ENCODE results near the gene VPS45.

Gene VPS45

DNA sequence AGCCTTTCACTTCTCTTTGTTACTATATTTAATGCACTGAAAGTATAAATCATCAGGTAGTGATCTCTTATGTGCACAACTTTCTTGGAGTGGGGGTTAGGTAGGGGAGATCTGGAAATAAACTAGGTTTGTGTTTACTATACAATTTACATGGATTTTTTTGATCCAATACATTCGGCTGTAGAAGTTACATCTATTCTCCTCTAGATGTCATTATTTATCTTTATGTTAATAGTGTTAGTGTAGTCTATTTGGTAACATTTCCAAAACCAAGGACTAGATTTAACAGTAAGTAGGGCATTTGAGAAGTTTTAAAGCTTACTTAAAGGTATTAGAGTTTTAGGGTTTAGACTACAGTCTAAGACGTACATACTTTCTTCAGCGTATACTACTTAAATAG, 5.4 kb downstream of the VPS45 start:
- peak; percentile 43 for DNase-seq (ENCODE audit: low spot score)

DNA sequence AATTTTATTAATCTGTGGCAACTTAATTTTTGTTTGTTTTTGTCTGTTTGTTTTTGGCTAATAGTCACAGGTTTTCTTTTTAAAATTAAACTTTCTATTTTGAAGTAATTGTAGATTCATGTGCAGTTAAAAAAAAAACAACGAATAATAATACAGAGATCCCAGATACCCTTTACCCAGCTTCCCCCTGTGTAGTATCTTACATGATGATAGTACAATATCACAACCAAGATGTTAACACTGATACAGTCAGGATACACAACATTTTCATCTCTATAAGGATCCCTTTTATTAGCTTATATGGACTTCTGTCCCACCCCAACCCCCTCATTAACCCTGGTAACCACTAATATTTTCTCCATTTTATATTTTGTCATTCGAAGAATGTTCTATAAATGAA, 5.9 kb downstream of the VPS45 start:
- no peak for DNase-seq (ENCODE audit: low spot score)

DNA sequence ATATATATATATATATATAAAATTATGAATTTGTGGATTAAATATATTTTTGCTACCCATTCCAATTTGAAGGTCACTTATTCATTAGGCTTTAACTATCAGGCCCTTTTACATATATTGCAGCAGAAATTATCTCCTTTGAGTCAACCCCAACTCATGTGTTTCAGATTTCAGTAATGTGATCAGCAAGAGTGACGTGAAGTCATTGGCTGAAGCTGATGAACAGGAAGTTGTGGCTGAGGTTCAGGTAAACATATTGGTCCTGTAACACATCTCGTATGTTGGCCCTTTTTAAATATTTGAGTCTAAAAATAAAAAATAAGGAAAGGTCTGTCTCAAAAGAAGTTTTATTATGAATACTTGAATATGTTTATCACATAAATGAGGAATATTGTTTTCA, 8.5 kb downstream of the VPS45 start:
- no peak for DNase-seq (ENCODE audit: low spot score)

GRCh38 chr1:150076985-150077384, 9.4 kb downstream of the VPS45 start:
- DNase-seq (ENCODE audit: low spot score): no peak

DNA sequence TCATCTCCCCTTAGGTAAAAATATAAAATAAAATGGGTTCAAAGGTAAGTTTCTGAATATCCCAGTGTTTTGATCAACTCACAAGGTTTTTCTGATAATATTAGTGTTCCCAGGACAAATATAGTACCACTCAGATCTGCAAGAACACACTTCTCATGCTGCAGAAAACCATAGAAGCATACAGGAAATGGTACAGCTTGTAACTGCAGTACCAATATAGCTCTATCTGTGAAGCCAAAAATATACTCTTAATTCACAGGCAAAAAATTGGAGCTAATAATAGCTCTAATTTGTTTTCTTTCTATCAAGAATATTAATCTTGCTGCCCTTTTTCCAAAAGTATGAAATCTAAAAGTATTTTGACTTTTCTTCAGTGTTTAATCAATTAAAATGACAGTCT, 13.2 kb downstream of the VPS45 start:
- DNase-seq (ENCODE audit: low spot score): no peak

DNA sequence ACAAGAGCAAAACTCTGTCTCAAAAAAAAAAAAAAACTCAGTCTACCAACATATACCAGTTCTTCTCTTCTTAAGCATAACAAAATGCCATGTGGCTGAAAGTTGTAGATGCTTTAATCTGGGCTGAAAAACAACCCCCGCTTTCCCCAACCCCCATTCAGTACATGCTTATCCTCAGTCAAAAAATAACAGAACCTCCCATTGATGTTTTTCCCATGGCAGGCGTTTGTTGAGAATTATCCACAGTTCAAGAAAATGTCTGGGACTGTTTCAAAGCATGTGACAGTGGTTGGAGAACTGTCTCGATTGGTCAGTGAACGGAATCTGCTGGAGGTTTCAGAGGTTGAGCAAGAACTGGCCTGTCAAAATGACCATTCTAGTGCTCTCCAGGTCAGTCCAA, 14.9 kb downstream of the VPS45 start:
- no peak for DNase-seq (ENCODE audit: low spot score)

DNA sequence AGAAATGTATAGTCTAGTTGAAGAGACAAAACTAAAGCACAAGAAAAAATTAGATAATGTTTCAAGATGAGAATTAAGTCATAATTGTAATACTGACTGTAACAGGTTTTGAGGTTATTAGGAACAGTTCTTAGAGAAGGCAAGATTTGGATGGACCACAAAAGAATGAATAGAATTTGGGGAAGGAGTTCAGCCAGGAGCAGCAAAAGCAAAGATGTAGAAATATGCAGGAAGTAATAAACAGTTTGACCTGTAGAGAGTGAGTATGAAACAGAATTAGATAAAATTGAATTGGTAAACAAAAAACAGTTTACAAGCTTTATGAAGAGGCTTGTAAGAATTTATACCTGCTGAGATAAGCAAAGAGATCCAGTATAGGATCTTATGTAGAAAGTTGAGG, 16.3 kb downstream of the VPS45 start:
- DNase-seq (ENCODE audit: low spot score): no peak

DNA sequence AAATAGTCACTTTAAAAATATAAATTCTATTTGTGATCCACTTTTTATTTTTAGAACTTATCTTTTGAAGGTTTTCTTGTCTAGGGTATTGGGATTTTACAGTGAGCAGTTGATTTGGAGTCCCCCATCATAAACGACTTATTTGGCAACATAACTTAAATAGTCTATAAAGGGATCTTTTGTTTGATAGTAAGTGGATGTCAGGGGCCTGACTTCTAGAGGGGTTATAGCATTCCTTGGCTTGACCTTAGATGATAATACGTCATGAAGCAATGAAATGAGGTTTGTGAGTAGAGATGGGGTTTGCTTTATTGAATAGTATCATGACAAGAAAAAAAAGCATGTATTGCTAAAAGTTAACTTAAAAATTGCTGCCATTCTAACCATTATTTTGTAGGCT, 17.8 kb downstream of the VPS45 start:
- DNase-seq (ENCODE audit: low spot score): no peak

DNA sequence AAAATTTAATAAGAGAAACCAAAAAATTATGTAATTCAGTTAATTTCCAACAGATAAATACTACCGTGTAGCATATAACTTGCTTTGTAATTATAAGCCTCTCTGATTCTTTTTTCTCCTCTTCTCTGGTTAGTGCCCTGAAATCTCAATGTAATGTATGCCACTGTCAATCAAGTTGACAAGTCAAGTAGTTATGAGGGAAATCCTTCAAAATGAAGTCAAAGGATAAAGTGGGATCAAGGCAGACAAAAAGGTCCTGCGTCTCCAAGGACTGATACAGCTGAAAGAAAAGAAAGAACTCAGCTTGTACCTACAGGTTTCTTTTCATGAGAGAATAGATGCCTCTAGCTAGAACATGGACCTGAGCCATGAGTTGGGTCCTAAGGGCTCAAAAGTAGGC, 19.8 kb downstream of the VPS45 start:
- no peak for DNase-seq (ENCODE audit: low spot score)

GRCh38 chr1:150089846-150090520, 22.4 kb downstream of the VPS45 start:
- DNase-seq (ENCODE audit: low spot score): no peak

- no peak for DNase-seq (ENCODE audit: low spot score)
Observed at GRCh38 chr1:150092180-150092791, 24.7 kb downstream of the VPS45 start.

DNA sequence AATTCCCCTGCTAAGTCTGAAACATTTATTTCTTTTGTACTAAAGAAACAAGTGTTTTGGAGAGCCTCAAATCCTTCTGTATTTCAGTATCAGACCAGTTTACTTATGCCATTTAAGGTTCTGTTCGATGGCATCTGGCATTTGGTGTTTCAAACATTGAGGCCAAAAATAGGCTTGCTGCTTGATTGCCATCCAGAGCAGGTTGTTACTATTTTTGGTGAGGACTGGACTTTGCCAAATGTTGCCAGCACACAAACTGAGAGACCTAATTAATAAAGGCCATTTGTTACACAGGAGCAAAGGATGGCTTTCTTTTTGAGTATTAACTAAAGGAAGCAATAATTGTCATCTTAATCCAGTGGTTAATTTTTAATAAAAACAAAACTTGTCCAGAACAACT, 26.2 kb downstream of the VPS45 start:
- DNase-seq (ENCODE audit: low spot score): peak; percentile 21

- no peak for DNase-seq (ENCODE audit: low spot score)
Observed at GRCh38 chr1:150094734-150095265, 27.2 kb downstream of the VPS45 start.

GRCh38 chr1:150102986-150103385, 35.4 kb downstream of the VPS45 start:
- DNase-seq (ENCODE audit: low spot score): no peak

DNA sequence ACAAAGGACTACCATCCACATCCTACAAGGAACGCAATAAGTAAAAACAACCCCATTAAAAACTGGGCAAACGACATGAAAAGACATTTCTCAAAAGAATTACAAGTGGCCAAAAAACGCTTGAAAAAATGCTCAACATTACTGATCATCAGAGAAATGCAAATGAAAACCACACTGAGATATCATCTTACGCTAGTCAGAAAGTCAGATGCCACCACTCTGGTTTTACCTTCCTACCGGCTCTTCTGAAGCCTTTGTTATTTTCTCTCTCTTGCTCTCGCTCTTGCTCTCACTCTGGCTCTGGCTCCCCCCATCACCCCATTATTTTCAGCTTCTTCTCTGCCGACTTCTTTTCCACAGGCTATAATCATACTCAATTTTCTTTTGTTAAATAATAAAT, 38.8 kb downstream of the VPS45 start:
- DNase-seq (ENCODE audit: low spot score): no peak

DNA sequence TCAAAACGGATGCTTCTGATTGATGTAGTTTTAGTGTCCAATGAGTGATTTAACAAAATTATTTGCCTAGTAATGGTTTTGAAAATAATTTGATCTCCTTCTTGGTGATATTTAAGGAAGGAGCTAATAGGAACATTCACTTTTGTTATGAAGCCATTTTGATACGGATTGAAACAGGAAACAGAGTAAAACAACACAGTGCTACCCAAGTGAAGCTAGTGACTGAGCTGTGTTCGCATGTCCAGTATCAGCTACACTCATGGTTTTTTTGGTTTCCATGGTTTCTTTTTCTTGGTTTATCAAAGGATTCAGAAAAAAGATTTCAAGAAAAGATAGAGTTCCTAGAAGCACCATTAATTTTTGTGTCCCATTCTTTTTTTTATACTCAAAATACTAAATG, 42.0 kb downstream of the VPS45 start:
- DNase-seq (ENCODE audit: low spot score): no peak

GRCh38 chr1:150110116-150110515, 42.5 kb downstream of the VPS45 start:
- DNase-seq (ENCODE audit: low spot score): no peak

GRCh38 chr1:150111670-150112069, 44.1 kb downstream of the VPS45 start:
- DNase-seq (ENCODE audit: low spot score): no peak

- no peak for DNase-seq (ENCODE audit: low spot score)
Observed at GRCh38 chr1:150115121-150115520, 47.5 kb downstream of the VPS45 start.

GRCh38 chr1:150118716-150119115, 51.1 kb downstream of the VPS45 start:
- DNase-seq (ENCODE audit: low spot score): no peak

DNA sequence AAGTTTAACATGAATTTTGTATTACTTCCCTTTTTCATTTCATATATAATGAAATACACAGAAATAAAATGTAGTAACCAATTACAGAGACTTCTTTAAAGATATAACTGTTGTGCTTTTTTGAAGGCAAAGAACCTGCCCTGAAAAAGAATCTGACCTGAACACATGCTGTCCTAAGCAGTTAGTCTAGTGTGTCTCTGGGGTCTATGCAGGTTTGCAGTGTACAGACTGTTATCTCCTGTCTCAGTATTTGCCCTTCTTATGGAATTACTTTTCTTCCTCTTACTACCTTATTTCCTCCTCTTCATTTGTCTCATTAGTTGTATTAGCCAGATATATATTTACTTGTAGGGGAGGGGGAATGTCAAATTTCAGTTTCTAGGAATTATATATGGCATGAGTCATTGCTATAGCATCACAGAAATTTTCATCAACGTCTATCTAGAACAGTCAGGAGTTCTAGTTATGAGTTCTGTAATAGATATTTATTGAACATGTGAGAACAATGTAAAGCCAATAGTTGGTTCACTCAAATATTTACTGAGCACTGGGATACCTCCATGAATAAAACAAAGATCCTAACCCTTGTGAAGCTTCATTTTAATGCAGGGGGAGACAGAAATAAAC, 53.8 kb downstream of the VPS45 start:
- DNase-seq (ENCODE audit: low spot score): no peak

GRCh38 chr1:150126811-150127210, 59.2 kb downstream of the VPS45 start:
- DNase-seq (ENCODE audit: low spot score): no peak

- DNase-seq (ENCODE audit: low spot score): no peak
Observed at GRCh38 chr1:150127464-150127863, 59.9 kb downstream of the VPS45 start.
